Stomach smooth muscle (tissue), 2 donors: Measurements from ENCODE around the gene PVALEF.

Experiments
- H3K27ac ChIP-seq: one replicate; pipeline ENCODE4 v1.7.0; 2013; ENCODE audit warnings: mild to moderate bottlenecking, low read length, inconsistent platforms
- H3K27me3 ChIP-seq, 2 donors: one replicate each; pipeline ENCODE4 v1.7.0; 2013; ENCODE audit warnings: low read length in 2 of 2; ENCODE audit not compliant: insufficient read depth in 2 of 2, control insufficient read depth in 1 of 2
- H3K36me3 ChIP-seq, 2 donors: one replicate each; pipeline ENCODE4 v1.7.0; 2013; ENCODE audit warnings: low read length in 2 of 2; ENCODE audit not compliant: control insufficient read depth in 2 of 2, insufficient read depth in 2 of 2
- H3K4me1 ChIP-seq: one replicate; pipeline ENCODE4 v1.7.0; 2013; ENCODE audit warnings: low read length; ENCODE audit not compliant: control insufficient read depth, insufficient read depth
- H3K4me3 ChIP-seq, 2 donors: one replicate each; pipeline ENCODE4 v1.7.0; 2013; ENCODE audit warnings: low read length in 2 of 2
- H3K9ac ChIP-seq, 2 donors: one replicate each; pipeline ENCODE4 v1.7.0; 2013; ENCODE audit warnings: low read length in 2 of 2, mild to moderate bottlenecking in 1 of 2
- H3K9me3 ChIP-seq, 2 donors: one replicate each; pipeline ENCODE4 v1.7.0; 2013; ENCODE audit warnings: low read length in 2 of 2; ENCODE audit not compliant: control insufficient read depth in 2 of 2
- donor health status: healthy.
- donor health status: Pancreatic carcinoma.

Gene PVALEF

DNA sequence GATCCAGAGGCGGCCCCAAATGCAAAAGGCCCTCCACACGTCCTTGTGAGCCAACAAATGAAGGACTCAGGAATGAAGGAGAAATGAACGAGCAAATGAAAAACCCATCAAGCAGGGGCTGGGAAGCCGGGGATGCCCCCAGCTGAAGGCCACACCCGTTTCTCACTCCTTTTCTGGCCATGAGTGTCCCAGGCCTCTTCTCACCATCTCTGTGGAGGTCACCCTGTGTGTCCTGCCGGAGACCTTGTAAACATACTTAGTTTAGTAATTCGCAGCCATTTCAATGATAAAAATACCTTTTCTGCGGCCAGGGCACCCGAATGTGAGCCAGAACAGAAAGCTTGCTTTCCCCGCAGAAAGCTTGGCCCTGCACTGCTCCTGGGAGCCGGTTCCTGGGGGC is 21.8 kb downstream of the PVALEF start:
- Histone ChIP-seq H3K4me1 (no peaks in the 10 kb centered on the region), H3K36me3 (no peaks in the 10 kb centered on the region), H3K9me3 (no peaks in the 10 kb centered on the region), H3K9ac (no peak overlapping the region), H3K27me3 (peaks cover 0 to 3% of the 10 kb centered on the region in 2 donors), H3K4me3 (no peak overlapping the region), H3K27ac (no peak overlapping the region)

DNA sequence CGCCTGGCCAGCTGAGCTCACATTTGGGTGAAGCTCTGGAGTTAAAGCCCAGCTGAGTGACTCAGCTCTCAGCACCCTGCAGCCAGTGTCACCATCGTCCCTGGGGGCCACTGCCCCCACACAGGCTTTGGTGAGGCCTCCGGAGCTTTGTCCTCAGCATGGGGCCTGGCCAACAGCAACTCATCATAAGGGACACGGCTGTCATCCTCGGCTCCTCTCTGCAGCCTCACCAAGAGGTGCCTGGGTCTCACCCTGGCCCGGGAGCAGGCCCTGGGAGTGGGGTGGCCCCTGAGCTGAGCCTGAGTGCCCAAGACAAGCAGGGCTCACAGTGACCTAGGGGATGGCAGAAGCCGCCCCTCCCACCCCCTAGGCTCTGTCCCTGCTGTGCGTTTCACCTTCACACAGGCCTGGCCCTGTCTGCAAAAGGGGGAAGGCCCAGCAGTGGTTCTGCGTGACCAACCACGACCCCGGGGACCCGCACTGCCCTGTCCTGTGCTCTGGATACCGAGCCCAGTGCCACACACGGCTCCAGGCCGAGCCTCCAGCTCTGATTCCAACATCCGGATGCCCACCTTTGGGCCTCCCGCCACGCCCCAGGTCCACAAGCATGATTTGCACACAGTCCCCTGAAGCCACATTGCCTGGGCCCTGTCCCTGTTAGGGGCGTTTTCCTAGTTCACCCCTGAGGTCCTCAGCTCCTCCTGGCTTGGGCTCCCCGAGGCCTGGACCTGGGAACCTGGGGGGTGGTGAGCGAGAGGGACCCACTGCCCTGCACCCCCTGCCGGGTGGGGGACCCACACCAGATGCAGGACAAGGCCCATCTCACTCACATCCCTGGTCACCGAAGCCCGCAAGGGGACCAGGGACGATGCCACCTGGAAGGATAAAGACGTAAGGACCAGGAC is 22.5 kb downstream of the PVALEF start:
- no peaks in the 10 kb centered on the region for H3K4me1 ChIP-seq
- peaks cover 0 to 3% of the 10 kb centered on the region in 2 donors for H3K27me3 ChIP-seq
- H3K9ac ChIP-seq: no peak overlapping the region
- no peak overlapping the region for H3K27ac ChIP-seq
- H3K9me3 ChIP-seq: no peaks in the 10 kb centered on the region
- H3K4me3 ChIP-seq: no peak overlapping the region
- H3K36me3 ChIP-seq: no peaks in the 10 kb centered on the region

GRCh38 chr17:81188491-81188840 is 23.2 kb downstream of the PVALEF start:
- no peaks in the 10 kb centered on the region for H3K9me3 ChIP-seq
- H3K27me3 ChIP-seq: peaks cover 0 to 3% of the 10 kb centered on the region in 2 donors
- no peak overlapping the region for H3K9ac ChIP-seq
- no peaks in the 10 kb centered on the region for H3K4me1 ChIP-seq
- H3K4me3 ChIP-seq: no peak overlapping the region
- H3K36me3 ChIP-seq: no peaks in the 10 kb centered on the region
- H3K27ac ChIP-seq: no peak overlapping the region

DNA sequence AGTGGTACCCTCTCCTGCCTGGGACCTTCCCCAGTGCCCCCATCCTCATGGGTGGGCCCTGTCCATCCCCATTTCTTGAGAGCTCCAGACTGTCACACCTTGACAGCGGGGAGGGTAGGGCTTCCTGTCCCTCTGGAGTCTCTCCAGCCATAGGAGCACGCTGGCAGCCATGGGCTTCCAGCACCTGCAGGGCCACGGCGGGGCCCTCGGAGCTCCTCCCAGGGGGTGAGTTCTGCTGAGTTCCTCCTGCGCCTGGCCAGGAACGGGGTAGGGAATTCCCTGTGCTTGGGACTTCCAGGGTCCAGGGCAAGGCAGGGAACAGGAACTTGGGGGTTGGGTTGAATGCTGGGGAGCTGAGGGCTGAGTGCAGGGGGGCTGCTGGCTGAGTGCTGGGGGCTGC is 23.7 kb downstream of the PVALEF start:
- Histone ChIP-seq H3K9me3 (no peaks in the 10 kb centered on the region), H3K4me3 (no peak overlapping the region), H3K27ac (no peak overlapping the region), H3K4me1 (peaks cover under 1% of the 10 kb centered on the region), H3K27me3 (no peaks in the 10 kb centered on the region), H3K9ac (no peak overlapping the region), H3K36me3 (no peaks in the 10 kb centered on the region)

- no peaks in the 10 kb centered on the region for H3K27me3 ChIP-seq
- no peak overlapping the region for H3K27ac ChIP-seq
- no peaks in the 10 kb centered on the region for H3K9me3 ChIP-seq
- H3K4me1 ChIP-seq: peaks cover 3% of the 10 kb centered on the region
- no peaks in the 10 kb centered on the region for H3K36me3 ChIP-seq
- H3K9ac ChIP-seq: no peak overlapping the region
- H3K4me3 ChIP-seq: no peak overlapping the region
Observed at GRCh38 chr17:81189670-81190530, 24.6 kb downstream of the PVALEF start.

DNA sequence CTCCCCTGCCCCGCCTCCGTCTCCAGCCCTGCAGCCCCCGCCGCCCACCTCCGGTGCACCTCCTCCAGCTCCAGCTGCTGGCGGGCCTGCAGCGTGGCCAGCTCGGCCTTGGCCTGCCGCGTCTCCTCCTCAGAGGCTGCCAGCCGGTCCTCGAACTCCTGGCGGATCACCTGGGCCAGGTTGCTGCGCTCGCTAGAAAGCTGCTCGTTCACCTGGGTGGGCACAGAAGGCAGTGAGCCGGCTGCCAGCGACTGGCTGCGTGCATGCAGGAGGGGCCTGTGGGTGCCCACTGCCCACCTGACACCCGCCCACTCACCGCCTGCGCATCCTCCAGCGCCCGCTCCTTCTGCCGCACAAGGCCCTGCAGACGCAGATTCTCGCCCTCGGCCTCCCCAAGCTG is 25.3 kb downstream of the PVALEF start:
- no peaks in the 10 kb centered on the region for H3K27me3 ChIP-seq
- no peaks in the 10 kb centered on the region for H3K36me3 ChIP-seq
- H3K27ac ChIP-seq: no peak overlapping the region
- no peak overlapping the region for H3K4me3 ChIP-seq
- no peak overlapping the region for H3K9ac ChIP-seq
- H3K4me1 ChIP-seq: peaks cover 10% of the 10 kb centered on the region
- no peaks in the 10 kb centered on the region for H3K9me3 ChIP-seq

- Histone ChIP-seq H3K4me1 (peaks cover 15% of the 10 kb centered on the region), H3K9ac (no peak overlapping the region), H3K36me3 (no peaks in the 10 kb centered on the region), H3K27ac (no peak overlapping the region), H3K9me3 (no peaks in the 10 kb centered on the region), H3K27me3 (no peaks in the 10 kb centered on the region), H3K4me3 (no peak overlapping the region)
Observed at GRCh38 chr17:81191116-81191515, 25.8 kb downstream of the PVALEF start.

GRCh38 chr17:81191646-81192045 is 26.3 kb downstream of the PVALEF start:
- H3K9ac ChIP-seq: no peak overlapping the region
- no peaks in the 10 kb centered on the region for H3K27me3 ChIP-seq
- H3K4me1 ChIP-seq: peaks cover 16% of the 10 kb centered on the region
- no peaks in the 10 kb centered on the region for H3K9me3 ChIP-seq
- H3K36me3 ChIP-seq: no peaks in the 10 kb centered on the region
- no peak overlapping the region for H3K4me3 ChIP-seq
- no peak overlapping the region for H3K27ac ChIP-seq

DNA sequence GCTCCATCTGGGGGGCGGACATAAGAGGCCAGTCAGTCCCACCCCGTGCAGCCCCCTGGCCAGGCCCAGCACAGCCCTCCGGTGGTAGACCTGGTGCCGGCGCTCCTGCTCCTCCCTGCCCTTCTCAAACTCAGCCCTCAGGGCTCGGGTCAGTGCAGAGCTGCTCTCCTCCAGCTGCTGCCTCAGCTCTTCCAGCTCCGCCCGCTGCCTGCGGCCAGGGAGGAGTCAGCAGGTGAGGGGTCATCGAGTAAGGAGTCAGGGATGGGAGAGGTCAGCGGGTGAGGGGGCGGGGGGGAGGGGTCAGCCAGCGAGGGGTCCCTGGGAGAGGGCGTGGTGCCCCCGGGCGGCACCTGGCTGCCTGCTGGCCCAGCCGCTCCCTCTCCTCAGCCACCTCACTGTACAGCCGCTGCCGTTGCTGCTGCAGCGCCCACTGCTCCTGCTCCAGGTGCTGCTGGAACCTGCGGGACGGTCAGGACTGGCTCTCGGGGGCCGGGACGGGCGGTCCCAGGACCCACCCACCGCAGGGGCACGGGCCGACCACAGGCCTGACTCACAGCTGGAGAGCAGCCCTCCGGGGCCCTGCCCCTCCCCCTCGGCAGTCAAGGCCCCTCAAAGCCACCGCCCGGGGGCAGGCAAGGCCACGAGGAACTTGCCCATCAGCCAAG is 27.2 kb downstream of the PVALEF start:
- Histone ChIP-seq H3K36me3 (no peaks in the 10 kb centered on the region), H3K9me3 (no peaks in the 10 kb centered on the region), H3K27ac (no peak overlapping the region), H3K4me3 (no peak overlapping the region), H3K9ac (no peak overlapping the region), H3K27me3 (no peaks in the 10 kb centered on the region), H3K4me1 (peaks cover 16% of the 10 kb centered on the region)

DNA sequence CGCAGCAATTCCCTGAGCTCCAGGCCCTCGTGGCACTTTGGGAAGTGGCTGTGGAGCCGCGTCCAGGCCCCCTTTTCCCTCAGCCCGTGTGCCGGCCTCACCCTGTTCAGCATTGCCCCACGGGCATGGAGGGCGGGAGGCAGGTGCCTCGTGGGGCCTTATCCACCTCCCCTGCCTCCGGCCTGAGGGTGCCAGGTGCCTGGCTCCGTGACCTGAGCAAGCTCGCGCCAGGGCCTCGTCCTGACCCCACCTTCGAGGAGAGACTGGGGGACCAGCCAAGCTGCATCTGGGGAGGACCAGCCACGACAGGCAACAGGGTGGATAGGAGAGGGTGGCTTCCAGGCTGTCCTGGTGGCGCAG is 27.7 kb downstream of the PVALEF start:
- H3K4me3 ChIP-seq: no peak overlapping the region
- H3K36me3 ChIP-seq: no peaks in the 10 kb centered on the region
- H3K9me3 ChIP-seq: no peaks in the 10 kb centered on the region
- H3K9ac ChIP-seq: no peak overlapping the region
- H3K27ac ChIP-seq: no peak overlapping the region
- H3K27me3 ChIP-seq: no peaks in the 10 kb centered on the region
- H3K4me1 ChIP-seq: peaks cover 16% of the 10 kb centered on the region
